HG03139 (cell line): ENCODE results near the gene DLGAP1.

Experiments used
- ATAC-seq: cut with Tn5 transposase; IDR thresholded peaks from one replicate; pipeline ENCODE4 v1.9.1; 2021; ENCODE audit not compliant: unreplicated experiment

The DLGAP1 gene

DNA sequence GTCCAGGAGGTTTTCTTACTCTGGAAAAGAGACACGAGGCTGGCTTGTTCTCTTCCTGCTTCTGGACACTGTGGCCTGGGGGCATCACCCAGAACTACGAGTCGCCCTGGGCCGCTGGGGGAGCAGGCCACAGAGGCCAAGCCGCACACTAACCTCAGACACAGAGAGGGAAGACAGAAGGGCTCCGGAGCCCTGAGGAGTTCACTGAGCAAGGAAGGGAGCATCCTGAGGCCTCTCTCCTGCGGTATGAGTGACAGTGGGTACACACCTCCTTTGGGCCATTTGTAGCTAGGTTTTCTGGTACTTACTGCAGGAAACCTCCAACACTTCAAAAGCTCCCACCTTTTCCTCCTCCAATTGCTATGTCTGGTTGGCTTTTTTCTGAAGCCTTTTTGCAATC lies 494.1 kb downstream of the DLGAP1 start:
- ATAC-seq: no peak

DNA sequence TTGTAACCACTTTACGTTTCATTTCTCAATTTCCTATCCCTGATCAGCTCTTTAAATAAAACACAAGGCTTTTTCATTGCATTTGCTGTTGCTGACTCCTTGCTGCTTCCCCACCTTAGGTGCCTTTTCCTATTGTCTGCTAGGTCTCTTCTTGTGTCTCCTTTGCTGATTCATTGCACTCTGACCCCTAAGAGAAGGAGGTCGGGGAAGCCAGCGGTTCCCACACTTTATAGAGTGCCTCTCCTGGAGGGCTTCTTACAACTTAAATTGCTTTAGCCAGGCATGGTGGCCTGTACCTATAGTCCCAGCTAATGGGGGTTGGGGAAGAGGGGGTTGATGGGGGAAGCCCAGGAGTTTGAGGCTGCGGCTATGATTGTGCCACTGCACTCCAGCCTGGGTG lies 495.0 kb downstream of the DLGAP1 start:
- no peak for ATAC-seq

DNA sequence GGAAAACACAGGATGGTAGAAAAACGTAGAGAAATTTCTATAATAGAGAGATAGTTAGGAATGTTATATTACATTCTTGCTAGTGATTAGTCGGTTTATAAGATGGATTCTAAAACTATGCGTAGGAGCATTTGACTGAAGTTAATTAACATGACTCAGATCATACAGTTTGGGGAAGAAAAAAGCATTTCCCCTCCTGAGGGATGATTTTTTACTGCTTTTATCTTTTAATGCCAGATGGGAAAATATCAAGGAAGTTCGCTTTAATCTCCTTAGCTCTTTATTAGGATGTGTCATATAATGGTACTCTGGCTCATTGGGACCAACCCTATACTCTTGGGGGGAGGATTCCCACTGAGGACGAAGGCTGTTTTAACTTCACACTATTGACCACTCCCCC lies 503.1 kb downstream of the DLGAP1 start:
- no peak for ATAC-seq

DNA sequence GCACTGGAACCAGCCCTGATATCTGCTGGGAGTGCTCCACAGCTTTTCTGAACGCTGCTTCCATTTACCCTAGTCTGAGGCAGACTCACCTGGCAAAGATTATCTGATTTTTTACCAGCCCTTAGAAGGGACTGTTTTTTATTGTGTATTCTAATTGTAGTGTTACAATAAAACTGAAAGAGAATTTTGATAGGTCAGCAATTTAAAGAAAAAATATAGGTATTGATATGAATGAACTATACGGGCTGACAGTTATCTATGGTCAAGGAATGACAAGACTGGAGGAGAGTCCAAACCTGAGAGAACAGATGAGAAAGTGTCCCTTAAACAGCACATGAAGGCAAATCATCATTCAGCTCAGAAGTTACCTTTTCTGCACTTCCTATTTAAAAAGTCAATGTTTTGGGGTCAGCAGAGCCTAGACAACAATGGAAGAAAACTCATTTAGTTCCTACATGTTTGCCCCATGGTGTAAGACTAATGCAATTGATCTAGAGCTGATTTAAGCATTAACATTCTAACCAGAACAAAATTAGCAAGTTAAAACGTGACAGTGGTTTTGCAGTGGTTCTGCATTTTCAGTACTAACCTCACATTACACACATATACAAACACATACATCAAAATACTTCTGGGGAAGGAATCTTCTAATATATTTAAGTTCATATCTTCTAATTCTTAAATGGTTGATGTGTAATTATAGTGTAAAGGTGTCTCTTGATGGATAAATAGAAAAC lies 504.3 kb downstream of the DLGAP1 start:
- ATAC-seq: no peak

DNA sequence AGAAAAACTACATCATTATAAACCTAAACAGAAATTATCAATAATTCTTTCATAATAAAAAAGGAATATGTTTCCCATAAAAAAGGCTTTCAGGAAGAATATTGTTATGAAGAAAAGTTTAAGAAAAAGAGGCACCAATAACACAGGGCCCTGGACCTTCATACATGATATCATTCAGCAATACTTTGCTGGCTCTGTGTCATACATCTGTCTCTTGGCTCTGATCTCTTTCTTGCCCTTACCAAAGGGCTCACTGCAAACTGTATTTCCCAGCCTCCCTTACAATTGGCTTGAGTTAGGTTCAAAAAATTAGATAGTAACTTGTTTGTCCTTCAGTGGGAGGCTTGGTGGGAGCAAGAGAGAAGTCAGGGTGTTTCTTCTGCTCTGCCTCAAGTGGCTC lies 506.1 kb downstream of the DLGAP1 start:
- no peak for ATAC-seq

DNA sequence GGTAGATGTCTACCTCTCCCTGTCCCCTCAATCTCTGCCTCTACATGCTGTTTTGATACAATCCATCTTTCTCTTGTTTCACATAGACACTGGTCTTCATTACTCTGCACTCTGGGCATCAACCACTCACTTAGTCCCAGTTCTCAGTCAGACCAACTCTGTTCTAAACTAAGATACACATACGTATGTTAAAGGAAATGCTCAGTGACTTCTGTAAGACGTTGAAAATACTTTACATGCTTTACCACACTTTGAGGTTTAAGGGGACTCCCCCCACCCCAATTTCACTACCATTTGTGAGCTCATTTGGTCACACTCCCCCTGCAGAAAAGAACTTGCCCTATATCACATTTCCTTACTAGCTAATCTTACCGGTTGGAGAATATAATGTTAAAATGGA lies 507.7 kb downstream of the DLGAP1 start:
- no peak for ATAC-seq

DNA sequence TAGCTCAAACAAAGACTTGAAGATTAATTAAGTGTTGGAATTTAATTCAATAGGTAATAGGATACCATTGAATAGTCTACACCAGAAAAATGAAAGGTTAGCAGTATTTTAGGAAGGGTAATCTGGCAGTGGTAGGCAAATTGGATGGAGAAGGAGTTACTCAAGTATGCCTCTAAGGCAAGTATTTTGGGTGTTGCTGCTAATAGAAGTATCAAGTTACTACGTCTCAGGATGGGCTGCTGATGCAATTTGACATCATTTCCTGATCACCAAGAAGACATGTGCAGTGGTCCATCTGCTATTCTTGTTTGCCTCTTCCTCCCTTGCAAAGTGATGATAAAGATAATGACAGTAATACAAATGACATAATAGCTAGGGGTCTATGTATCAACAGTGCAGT lies 519.8 kb downstream of the DLGAP1 start:
- ATAC-seq: no peak

DNA sequence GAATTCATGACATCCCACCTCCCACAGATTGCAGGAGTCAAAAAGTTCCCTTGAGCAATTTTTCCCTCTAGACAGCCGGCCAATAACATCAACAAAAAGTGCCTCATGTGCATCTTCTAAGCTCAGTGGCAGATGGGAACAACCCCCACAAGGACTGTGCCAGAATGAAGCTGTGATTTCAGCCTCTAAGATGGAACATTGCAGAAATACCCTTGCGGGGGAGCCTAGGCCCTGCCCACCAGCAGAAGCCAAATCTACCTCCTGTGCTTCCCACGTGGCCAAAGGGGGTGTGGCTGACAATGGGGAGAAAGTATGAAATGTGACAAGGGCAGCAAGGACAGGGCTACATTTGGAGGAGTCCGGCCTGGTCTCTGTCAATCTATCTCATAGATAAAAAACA lies 522.8 kb downstream of the DLGAP1 start:
- ATAC-seq: no peak

DNA sequence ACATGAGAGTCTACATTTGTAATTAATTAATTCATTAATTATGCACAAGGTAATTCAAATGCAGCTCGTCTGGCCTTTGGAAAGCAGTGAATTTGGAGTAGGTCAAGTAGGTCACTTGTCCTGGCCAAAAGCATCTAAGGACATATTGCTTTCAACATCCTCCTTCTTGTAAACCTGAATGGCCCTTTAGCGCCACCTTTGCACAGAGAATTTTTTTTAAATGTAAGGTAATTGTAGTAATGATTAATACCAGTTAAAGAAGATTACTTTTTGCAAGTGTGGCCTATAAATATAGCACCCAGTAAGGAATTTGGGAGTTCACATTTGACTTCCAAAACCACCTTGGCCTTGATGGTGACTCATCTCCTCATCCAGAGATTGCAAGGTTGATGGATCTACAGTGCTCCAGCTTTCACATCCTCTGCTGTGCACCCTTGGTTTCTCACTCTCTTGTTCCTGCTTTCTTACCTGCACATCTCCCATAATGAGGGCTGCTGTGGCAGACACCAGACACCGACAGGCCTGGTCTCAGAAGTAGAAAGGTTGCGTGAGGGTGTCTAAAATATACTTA lies 523.5 kb downstream of the DLGAP1 start:
- ATAC-seq: no peak

DNA sequence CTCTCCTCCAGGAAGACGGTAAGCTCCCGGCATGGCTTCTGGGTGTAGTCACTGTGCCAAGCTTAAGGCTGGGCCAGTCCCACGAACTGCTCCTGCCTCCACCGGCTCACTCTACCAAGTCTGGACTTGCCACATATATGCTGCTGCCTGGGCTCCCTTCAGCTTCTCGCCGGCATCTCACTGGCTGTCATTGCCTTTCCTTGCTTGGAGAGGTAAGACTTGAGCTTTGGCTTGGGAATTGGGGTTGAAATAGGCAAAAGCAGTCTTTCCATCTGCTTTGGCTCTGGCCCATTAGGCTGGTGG lies 524.1 kb downstream of the DLGAP1 start:
- no peak for ATAC-seq

DNA sequence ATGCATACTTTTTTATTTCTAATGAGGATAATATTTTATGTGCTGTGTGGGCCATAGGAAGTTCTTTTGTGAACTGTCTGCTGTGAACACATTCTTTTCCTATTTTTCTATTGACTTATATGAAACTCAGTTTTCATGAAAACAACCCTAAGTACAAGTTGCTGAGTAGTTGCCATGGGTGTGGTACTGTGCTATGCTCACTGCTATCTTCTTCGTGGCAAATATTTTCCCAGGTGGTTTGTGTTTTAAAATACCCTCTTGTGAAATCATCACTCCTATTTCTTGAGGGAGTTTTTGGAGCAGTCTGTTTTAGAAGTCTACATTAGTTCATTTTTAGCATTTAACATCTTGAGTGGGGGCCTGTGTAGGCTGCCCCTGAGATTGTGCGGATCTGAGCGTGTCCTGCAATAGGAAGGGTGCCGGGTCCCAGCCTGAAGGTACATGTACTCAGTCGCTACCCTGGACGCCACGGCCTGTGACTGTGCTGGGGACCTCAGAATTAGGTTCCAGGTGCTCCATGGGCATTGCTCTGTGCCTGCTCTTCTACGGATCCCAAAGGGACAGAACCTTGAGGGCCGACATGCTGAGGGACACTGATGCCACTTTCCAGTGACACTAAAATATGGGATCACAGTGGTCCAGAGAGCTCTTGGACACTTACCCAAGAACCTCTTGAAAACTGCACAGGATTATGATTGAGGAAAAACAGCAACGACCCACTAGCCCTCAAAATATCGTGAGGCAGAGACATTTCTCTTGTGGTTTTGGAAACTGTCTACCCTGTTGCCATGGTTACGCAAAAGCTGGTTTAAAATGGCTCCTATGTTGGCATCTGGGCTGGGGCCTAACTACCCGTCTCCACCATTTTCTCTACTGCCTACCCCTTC lies 524.7 kb downstream of the DLGAP1 start:
- no peak for ATAC-seq

DNA sequence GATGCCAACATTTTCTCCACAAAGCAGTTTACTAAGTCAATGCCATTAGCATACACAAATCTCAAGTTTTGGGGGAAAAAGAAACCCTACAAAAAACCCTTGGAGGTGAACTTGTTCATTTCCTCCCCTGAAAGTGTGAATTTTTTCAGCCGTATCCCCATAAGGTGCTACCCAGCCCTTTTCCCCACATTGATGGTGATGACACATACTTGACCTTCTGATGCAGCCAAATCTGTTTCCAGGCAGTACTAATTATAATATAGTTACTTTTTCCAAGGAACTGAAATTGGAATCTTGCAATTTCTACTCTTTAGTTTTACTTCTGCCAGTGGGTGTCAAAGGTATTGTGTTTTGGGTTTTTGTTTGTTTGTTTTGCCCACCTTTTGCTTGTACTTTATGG lies 530.7 kb downstream of the DLGAP1 start:
- no peak for ATAC-seq

DNA sequence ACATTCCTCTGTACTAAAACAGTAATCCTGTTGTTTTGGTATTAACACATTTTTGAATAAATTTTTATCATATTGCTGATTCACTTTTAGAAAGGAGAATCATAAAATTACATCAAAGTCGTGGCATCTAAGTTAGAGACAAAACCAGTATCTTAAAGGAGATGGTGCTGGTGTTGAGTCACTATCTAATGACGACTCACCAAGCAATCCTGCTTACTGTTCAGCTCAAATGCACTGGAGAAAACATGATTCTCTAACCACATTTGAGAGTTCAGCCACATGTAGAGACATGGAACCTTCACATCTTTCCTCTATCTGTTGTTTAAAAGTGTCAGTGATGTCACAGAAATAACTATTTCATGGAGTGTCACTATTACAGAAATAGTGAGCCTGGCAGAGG lies 531.4 kb downstream of the DLGAP1 start:
- no peak for ATAC-seq

DNA sequence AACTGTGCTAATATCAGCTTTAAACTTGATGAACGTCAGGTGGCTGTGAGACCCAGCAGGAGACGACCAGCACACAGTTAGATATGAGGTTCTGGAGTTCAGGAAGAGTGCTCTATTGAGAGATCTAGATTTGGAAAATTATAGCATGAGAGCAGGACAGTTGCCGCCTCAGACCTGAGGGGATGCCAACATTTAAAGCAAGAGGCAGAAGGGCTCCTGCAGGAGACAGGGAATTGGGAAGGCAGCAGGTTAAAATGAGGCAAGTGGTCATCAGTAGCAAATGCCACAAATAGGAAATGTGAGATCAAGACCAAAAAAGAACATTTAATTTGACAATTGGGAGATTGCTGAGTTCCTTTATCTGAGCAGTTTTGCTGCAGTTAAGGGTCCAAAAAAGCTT lies 533.3 kb downstream of the DLGAP1 start:
- no peak for ATAC-seq

DNA sequence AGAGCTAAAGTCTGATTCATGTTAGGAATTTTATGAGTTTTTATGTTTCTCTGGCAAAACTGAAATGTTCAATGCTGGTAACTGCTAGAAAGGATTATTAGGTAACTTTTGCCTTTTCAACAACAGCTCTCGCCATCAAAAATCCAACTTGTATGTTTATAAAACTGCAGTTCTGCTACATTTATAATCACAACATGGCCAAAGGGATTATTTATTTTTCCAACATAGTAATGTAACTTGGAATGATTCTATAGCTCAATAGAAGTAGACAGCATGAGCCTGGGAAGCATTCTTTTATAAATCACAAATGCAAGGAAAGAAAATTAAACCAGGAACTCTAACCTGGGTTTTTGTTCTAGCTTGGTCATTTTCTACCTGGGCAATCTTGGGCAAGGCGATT lies 534.3 kb downstream of the DLGAP1 start:
- no peak for ATAC-seq

DNA sequence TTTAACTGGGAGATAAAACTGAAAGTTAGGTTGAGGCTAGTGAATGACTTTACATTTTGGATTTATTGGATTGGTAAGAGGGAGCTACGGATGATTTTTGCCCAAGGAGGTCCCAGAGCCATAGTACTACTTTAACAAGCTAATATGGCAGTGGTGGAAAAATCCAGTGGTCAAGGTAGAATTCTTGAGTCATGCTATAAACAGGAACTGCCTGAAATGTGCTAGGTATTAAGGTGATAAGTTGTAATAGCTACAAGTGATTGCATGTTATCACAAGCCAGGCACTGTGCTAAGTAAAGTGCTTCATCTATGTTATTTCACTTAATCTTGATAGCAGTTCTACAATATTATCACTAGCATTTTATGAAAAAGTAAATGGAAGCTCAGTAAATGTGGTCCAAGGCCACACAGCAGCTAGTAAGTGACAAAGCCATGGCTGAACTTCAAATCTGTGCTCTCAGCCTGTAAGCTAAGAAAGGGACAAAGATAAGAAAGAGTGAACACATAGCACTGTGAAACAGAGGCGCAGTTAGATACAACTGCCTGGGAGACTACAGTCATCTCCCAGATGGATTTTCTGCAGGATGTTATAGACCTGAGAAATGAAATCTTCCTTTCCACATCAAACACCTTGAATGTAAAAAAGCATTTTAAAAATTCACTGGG lies 535.6 kb downstream of the DLGAP1 start:
- no peak for ATAC-seq

DNA sequence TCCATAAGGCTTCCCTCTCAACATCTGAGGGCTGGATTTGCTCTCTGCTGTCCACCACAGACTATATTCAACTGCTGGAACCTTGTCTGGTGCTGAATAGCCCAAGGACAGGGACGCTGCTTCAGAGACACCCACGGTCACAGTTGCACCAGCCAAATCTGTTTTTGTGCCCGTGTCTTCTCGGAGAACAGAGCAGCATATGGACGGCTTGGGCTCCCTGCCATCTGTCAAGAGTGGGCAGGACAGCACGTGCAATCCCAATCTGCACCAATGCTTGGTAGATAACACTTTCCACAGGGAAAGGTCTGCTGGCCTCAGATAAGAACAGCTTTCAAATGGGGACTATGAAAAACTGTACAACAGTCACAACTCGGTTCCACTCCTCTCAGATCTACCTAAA lies 539.0 kb downstream of the DLGAP1 start:
- ATAC-seq: no peak

DNA sequence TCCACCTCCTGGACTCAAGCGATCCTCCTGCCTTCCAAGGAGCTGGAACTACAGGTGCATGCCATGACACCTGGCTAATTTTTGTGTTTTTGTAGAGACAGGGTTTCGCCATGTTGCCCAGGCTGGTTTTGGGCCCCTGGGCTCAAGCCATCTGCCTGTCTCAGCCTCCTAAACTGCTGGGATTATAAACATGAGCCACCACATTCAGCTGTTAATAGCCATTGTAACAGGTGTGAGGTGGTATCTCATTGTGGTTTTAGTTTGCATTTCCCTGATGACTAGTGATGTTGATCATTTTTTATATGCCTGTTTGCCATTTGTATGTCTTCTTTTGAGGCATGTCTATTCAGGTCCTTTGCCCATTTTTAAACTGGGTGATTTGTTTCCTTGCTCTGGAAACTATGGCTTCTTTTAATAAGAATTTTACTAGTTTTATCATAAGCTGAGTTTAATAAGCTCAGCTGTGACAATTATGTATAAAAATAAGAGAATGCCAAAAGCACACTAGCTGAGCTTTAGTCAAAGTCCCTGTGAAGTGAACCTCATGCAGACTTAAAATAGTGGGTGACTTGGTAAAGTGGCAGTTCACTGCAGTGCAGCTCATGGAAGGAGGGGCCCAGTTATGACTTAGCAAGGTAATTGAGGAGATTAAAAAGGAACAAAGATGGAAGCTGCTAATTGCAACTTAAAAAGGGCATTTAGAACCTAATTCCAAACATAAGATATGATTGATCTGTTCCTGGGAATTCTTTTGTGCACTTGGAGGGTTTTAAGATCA lies 540.1 kb downstream of the DLGAP1 start:
- no peak for ATAC-seq

DNA sequence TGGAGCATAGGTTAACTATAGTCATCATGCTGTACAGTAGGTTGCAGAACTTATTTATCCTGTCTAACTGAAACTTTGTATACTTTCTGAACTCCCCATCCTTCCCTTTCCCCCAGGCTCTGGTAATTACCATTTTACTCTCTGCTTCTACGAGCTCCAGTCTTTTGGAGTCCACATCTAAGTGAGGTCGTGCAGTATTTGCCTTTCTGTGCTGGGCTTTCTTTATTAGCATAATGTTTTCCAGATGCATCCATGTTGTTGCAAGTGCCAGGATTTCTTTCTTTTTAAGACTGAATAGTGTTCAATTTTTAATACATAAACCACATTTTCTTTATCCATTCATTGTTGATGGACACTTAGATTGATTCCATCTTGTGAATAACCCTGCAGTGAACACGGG lies 541.0 kb downstream of the DLGAP1 start:
- ATAC-seq: no peak

DNA sequence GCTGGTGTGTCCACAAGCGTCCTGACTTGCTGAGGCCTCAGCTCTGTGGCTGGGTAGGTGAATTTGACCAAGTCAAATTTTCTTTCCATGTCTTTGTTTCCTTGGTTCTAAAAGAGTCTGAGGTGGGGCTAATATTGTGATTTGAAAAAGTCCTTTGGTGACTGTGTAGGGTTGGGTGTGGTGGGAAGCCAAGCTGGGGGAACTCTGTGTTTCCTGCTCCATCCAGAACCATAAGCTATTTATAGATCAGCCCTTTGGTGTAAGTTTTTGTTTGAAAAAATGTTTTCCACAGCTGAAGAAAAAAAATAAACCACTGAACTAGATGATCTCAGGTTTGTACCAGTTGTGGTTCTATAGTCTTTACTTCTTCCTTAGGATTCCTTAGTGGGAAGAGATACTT lies 542.4 kb downstream of the DLGAP1 start:
- ATAC-seq: no peak

DNA sequence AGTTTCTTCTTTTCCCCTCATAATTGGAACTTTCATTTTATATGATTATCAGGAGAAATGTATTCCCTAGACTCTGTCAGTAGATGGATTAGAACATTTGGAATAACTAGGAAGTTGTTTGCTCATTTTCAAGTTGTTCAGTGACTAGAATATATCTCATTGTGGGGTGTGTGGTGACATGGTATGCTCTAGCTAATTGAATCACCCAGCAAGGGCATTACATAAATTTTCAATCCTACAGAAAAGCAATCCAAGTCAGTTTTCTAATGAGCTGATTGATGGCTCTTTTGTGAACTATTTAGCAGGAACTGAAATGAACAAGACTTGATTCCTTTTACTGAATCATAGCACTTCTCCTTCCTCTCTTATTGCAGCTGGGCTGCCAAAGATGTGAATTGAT lies 543.7 kb downstream of the DLGAP1 start:
- ATAC-seq: no peak
